ENCODE results near the gene KNL1.

- TF ChIP-seq EZH2 (IDR thresholded peaks at IDR 0.05) = no peak
- TF ChIP-seq POLR2AphosphoS5 (IDR thresholded peaks at IDR 0.05; ENCODE audit: borderline replicate concordance, low read depth, low read length) = no peak
- TF ChIP-seq FOXP2 (optimal IDR thresholded peaks at IDR 0.05; ENCODE audit: control extremely low read depth, extremely low read length, insufficient read depth) = no peak
These were observed 100.0 kb downstream of the KNL1 start for GRCh38 chr15:40693904-40694687.
